ENCODE data around the gene AKAP13. TPM values are rescaled to one million over a fixed set of nuclear protein-coding genes. Genes with fewer than 3 reads are reported as not detected.

Gene AKAP13
- total and polyA plus RNA-seq, 2 of the 13 experiments (the other 11 are each of a cell fraction or from before 2014, with no cell fraction given) = 6.7 to 27.1 TPM

DNA sequence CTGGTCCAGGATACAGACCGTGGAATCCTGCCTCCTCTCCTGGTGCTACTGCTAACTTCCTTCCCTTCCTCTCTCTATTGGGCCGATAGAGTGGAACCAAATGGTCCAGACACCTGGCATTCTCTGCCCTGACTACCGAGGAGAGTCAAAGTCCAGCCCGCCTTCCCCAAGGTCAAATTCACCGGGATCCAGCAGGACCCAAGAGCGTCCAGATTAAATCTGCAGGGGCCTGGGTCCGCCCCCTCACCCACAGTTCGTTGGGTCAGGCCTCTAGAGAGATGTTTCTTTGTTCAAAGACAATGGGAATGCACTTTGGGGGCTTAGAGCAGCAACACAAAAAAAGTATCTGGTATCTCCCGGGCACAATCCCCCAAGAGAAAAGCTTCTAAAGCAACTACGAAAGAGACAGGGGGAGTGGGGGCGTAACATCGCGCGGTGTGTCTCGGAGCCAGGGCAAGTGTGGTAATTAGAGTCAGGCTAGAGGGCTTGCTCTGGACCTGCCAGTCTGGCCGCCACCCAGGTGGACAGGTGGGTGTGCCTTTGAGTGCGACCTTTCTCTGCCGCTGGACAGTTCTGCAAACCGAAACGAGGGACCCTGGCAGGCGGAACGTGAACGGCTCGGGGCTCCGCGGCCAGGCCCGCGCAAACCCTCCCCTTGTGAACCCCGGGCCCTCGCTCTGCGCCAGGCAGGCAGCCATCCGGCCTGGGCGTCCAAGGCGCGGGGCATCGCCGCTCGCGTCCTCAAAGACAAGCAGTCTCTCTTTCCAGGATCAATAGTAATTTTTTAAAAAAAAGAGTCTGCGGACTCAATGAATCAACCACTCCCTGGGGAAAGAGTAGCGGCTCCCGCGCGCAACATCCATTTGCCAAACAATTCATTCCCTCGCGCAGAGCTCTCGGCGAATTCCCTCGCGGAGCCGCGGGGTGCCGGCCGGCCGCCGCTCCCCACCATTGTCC lies 413.5 kb downstream of the AKAP13 start (continued):
- TF ChIP-seq, protein P1, sequence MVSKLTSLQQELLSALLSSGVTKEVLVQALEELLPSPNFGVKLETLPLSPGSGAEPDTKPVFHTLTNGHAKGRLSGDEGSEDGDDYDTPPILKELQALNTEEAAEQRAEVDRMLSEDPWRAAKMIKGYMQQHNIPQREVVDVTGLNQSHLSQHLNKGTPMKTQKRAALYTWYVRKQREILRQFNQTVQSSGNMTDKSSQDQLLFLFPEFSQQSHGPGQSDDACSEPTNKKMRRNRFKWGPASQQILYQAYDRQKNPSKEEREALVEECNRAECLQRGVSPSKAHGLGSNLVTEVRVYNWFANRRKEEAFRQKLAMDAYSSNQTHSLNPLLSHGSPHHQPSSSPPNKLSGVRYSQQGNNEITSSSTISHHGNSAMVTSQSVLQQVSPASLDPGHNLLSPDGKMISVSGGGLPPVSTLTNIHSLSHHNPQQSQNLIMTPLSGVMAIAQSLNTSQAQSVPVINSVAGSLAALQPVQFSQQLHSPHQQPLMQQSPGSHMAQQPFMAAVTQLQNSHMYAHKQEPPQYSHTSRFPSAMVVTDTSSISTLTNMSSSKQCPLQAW (CRISPR knock-in tag; IDR thresholded peaks at IDR 0.05) = no peak
- no peak for TF ChIP-seq ELF1 (CRISPR knock-in tag; IDR thresholded peaks at IDR 0.05)
- TF ChIP-seq BCL6 (CRISPR knock-in tag; IDR thresholded peaks at IDR 0.05) = 0 out of 2 replicates have a peak, but pooled peaks have one; percentile 4
- TF ChIP-seq MTA3 (CRISPR knock-in tag; IDR thresholded peaks at IDR 0.05) = no peak
- TF ChIP-seq JARID2 (CRISPR knock-in tag; IDR thresholded peaks at IDR 0.05; ENCODE audit: insufficient replicate concordance) = no peak
- TF ChIP-seq AGO2 (optimal IDR thresholded peaks at IDR 0.05; ENCODE audit: low read depth, low read length) = peak; percentile 62
- TF ChIP-seq, protein P2, sequence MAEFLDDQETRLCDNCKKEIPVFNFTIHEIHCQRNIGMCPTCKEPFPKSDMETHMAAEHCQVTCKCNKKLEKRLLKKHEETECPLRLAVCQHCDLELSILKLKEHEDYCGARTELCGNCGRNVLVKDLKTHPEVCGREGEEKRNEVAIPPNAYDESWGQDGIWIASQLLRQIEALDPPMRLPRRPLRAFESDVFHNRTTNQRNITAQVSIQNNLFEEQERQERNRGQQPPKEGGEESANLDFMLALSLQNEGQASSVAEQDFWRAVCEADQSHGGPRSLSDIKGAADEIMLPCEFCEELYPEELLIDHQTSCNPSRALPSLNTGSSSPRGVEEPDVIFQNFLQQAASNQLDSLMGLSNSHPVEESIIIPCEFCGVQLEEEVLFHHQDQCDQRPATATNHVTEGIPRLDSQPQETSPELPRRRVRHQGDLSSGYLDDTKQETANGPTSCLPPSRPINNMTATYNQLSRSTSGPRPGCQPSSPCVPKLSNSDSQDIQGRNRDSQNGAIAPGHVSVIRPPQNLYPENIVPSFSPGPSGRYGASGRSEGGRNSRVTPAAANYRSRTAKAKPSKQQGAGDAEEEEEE (CRISPR knock-in tag; IDR thresholded peaks at IDR 0.05; ENCODE audit: borderline replicate concordance) = no peak
- no peak for TF ChIP-seq ZNF83 (CRISPR knock-in tag; IDR thresholded peaks at IDR 0.05; ENCODE audit: borderline replicate concordance)
- TF ChIP-seq, protein P3, sequence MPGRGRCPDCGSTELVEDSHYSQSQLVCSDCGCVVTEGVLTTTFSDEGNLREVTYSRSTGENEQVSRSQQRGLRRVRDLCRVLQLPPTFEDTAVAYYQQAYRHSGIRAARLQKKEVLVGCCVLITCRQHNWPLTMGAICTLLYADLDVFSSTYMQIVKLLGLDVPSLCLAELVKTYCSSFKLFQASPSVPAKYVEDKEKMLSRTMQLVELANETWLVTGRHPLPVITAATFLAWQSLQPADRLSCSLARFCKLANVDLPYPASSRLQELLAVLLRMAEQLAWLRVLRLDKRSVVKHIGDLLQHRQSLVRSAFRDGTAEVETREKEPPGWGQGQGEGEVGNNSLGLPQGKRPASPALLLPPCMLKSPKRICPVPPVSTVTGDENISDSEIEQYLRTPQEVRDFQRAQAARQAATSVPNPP (CRISPR knock-in tag; IDR thresholded peaks at IDR 0.05) = no peak
- no peak for TF ChIP-seq ZNF7 (CRISPR knock-in tag; IDR thresholded peaks at IDR 0.05)
- no peak for TF ChIP-seq ZFP82 (CRISPR knock-in tag; IDR thresholded peaks at IDR 0.05; ENCODE audit: borderline replicate concordance)
- no peak for TF ChIP-seq ZNF572 (CRISPR knock-in tag; IDR thresholded peaks at IDR 0.05)
- TF ChIP-seq ZNF501 (CRISPR knock-in tag; IDR thresholded peaks at IDR 0.05) = no peak
- TF ChIP-seq HNF4A (CRISPR knock-in tag; IDR thresholded peaks at IDR 0.05) = peak; percentile 61
